HG03378 (cell line): ENCODE results near the gene ALG14.

ENCODE experiments used
- ATAC-seq: cut with Tn5 transposase; IDR thresholded peaks from one replicate; pipeline ENCODE4 v1.9.1; 2021; ENCODE audit warnings: mild to moderate bottlenecking, moderate library complexity; ENCODE audit not compliant: unreplicated experiment

Gene ALG14

DNA sequence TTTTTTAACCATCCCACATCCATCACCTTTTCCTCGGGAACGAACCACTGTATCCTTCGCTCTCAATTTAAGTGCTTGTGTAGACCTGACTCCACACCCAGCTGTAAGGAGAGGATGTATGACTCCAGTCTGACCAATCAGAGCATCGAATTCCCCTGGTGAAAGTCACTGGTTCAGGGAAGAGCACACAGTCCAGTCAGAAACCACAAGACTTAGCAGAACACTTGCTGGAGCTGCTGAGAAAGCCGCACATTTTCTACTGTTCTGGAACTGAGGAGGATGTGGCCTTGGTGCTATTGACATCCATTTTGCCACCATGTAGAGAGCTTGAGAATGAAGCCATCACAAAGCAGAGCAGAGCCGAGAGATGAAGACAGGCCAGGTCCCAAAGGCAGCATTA, 86.0 kb downstream of the ALG14 start:
- no peak for ATAC-seq

DNA sequence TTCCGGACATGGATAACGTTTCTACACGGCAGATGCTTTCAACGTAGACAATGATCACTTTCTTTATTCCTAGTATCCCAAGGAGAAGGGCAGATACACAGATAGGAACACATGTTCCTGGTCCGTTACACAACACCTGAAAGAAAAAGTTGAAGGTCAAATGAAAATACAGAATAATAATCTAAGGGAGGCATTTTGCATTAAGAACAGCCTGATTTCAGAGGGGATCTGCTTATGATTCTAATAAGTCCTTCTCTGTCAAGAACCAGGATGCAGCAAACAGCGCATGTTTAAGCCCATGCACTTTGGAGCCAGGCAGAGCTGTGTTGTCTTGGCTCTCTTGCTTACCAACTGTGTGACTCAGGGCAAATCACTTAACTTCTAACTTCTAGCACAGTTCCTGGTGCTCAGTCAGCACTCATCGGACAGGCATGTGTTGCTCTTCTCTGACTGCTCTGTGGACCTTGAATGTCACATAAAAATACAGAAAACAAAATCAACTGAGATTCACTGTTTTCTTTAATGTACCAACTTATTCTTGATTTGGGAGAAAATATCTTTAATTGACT, 89.5 kb downstream of the ALG14 start:
- ATAC-seq: no peak

DNA sequence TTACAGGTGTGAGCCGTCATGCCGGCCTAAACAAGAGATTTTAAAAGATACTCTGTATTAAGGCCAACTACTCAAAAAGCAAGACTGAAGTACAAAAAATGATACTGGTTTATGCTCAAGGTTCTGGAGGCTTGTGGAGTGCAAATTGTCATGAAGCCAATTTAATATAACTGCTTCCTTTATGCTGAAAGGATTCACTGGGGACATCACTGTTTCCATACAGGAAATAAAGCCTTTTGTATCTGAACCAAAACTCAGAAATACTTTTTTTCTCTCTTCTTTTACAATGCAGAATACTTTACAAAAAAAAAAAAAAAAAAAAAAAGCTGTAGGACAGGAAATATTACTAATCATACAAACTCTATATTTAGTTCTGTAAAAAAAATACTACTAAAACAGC, 90.4 kb downstream of the ALG14 start:
- ATAC-seq: no peak

DNA sequence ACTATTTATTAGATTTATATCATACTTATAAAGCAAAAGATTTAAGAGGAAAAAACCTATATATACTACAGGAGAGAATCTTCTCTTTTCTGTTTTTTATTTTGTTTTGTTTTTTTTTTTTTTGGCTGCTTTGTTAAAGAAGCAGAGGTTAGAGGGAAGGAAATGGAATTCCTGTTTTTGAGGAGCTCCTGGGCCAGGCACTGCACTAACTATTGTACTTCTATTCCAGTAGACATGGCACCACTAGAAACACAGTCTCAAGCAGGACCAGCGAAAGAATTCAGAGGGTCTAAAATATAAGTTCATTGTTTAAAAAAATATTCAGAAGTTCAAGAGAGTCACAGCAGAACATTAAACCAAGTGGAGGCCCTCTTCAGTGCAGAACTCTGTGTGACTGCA, 91.2 kb downstream of the ALG14 start:
- no peak for ATAC-seq

DNA sequence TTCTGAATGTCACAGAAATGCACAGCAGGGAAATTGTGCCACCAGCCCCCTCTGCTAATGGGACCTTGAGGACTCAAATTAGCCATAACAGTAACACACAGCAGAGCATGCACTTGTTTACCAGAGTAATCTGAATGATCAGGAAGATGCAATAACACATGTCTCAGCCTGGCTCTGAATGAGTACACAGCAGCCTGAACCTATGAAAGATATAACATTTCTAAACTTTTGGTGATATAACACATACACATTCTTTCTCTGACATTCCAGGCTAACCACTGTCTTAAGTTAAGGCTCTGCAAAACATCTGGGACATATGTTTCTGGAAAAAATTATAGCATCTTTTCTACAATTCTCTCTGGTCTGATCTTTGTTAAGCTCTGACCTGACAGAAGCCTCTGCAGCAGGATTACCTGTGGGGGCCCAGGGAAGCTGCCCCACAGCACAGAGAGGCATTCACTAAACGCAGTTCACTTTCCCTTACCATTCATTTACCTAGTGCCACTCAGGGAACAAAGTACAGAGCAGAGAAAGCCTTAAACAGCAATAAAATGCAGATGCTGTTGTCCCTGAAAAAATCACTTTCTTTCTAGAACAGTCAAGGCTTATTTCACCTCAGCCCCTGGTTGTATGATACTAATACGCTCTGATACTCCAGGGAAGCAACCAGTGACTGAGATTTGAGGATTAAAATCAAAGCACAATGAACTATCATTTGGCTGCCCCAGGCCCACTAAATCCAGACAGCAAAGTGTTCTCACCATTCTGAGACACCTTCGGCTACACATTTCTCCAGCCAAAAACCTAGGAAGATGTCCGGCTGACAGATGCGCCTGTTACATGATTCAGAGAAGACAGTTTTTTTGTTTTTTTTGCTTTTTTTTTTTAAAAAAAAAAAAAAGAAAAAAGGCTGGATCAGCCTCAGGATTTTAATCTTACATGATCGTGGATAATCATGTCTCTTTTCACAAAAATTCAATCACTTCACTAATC, 91.9 kb downstream of the ALG14 start:
- ATAC-seq: no peak

DNA sequence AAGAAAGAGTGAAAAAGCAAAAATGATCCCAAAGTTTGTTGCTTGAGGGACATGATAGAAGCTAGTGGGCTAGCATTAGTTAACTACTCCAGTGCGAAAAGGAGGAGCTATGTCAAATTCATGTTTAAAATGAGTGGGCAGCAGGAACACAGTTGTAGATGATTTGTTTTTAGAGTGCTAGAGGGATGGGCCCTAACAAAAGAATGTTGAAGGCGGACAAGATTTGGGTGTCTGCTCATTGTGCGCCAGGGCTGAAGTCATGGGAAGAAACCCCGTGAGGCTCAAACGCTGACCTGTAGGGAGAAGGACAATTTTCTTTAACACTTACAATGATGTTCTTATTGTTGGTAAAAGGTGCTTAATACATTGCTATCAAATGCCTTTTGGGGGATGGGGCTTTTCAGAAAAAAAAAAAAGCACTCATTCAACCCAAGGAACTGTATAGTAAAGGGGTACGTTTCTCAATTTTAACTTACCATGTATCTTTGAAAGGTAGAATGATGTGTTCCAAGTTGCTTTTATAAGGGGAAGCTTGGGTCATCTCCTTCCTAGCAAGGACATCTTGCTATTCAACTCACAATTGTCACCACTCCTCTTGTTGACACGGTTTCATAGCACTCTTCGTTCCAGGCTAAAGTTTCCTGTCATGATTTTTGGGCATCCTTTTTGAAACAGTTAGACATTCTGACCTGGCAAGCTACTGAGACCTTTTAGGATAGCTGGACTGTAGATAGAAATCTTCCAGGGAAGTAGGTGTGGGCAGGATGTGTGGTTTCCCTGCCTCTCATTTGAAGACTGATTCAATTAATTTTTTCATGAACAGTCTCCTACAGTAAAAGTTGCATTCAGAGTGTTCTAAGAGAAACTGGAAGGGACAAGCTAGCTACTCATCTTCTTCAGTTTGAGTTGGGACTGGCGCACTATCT, 92.8 kb downstream of the ALG14 start:
- no peak for ATAC-seq

DNA sequence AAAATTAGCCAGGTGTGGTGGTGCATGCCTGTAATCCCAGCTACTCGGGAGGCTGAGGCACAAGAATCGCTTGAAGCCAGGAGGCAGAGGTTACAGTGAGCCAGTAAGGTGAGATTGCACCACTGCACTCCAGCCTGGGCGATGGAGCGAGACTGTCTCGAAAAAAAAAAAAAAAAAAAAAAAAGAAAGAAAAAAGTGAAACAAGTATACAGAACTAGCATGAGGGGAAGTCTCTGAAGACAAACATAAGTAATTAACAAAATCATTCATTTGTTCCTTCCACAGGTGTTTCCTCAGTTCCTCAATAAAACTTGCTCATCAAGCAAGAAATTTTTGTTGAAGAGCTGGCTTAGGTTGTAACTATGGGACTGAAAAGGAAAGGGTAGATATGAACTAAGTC, 93.6 kb downstream of the ALG14 start:
- ATAC-seq: no peak

DNA sequence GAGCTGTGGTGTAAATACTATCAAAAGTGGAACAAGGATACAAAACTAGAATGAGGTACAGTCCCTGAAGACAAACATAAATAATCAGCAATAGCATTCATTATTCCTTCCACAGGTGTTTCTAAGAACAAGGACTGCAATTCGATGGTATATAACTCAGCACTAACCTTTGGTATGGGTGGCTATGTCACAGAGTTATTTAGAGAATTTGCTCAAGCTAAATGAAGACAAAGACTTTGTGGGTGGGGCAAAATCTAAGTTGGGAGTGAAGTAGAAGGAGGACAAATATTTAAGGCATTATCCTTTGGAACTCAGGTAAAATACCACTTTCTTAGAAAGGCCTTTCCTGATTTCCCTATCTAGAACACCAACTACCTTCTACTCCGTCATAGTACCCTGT, 94.3 kb downstream of the ALG14 start:
- no peak for ATAC-seq

DNA sequence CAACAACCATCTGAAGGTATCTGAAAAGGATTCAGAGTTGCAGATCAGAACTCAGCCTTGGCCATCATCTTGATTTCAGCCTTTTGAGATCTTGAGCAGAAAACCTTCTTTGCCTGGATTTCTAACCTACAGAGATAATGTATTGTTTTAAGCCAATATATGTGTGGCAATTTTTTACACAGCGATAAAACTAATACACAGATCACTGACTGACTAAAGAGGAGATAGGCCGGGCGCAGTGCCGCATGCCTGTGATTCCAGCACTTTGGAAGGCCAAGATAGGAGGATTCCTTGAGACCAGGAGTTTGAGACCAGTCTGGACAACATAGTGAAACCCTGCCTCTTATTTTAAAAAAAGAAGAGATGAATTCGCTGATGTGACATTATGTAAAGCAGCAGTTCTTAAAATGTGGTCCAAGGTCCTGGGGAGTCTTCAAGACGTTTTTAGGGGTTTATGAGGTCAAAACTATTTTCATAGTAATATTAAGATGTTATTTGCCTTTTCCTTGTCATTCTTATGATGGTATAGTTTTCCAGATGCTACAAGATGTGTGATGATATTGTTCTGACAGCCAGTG, 95.7 kb downstream of the ALG14 start:
- ATAC-seq: no peak

DNA sequence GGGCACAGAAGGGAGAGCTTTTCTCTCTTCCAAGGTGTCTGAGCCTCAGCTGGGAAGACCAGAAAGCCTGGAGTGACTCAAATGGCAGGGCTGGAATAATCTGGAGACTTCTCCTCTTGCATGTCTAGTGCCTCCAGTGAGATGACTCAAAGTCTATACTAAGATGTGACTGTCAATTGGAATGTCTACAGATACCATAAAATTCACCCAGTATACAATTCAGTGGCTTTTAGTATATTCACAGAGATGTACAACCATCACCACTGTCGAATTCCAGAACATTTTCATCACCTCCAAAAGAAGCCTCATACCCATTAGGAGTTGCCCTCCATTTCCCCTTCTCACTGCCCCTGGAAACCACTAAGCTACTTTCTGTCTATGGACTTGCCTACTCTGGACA, 97.9 kb downstream of the ALG14 start:
- ATAC-seq: no peak

DNA sequence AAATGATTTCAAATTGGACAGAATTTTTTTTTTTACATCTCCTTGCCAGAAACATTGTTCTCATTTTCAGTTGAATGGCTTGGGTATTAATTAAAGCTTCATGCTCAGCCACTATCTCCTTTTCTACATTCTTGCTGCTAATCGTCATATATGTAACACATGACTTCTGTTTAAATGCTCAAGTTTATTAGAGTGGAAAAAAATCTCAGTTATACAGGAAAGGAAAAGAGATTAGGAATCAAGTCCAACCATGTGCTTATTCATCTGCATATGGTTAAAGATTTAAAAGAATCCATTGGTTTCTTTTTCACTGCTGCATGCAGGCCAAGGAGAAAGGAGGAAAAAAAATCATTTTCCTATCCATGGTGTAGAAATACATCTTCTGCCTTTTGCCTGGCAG, 98.5 kb downstream of the ALG14 start:
- ATAC-seq: no peak

DNA sequence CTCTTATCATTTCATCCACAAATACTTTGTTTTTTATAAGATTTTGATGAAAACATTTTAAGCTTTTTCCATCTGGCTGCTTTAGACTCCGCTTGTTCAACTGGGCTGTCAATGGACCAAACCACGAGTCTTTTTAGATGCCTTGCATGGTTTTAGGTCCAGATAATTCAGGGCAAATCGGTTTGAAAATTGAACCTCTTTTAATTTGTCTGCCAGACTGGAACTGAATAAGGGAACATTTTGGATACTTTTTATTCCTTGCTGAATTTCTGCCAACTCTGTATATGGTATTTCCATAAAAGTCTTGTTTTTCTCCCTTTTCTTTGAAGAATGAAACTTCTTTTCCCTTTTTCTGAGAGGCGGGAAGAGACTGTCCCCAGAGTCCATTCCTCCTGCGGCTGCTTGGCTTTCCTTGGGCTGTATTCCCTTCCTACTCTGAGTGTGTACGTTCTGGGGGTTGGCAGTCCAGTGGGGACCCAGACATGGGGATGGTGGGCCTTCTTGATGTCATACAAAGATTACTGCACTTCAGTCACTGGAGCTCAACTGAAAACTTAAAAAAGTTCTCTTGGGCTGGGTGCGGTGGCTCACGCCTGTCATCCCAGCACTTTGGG, 99.3 kb downstream of the ALG14 start:
- no peak for ATAC-seq

DNA sequence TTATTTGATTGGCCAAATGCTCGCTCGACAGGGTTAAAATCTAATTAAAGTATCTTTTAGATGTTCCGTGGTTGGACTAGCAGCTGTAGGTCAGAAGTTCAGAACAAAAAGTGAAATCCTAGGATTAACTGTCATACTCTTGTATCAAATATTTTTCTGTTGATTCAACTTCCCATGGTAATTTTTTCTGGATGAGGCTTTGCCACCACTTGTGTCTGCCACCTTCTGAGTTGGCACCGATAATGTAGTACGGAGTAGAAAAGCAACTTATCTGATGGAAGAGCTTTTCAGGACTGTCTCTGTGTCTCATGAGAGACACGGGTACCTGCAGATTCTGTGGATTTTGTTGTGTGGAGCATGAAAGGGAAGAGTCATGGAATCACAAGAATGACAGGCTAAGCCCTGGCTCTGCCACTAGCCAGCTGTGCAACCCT, 101.2 kb downstream of the ALG14 start:
- no peak for ATAC-seq

DNA sequence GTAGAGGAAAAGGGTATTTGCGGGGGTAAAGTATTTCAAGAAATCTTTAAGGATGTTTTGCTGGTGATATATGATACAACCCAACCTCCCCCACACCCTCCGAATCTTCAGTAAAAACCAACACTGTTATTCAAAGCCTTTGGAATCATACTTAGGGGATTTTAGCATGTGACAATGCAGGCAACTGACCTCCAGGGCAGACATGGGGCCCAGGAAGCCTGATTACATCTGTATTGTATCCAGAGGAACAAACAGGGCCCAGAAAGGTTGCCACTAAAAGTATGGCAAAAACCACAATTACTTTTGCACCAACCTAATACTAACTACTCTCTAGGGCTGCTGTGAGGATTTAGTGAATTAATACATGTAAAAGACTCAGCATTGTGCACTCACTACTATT, 102.0 kb downstream of the ALG14 start:
- no peak for ATAC-seq

DNA sequence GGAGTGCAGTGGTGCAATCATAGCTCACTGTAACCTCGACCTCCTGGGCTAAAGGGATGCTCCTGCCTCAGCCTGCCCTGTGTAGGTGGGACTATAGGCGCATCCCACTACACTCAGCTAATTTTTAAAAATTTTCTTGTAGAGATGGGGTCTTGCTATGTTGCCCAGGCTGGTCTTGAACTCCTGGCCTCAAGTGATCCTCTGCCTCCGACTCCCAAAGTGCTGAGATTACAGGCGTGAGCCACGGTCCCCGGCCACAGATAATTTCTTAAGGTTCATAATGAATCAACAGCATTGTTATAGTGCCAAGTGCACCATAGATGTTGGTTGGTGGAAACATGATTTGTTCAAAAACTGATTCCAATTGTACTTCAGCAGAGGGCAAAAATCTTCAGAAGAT, 103.6 kb downstream of the ALG14 start:
- no peak for ATAC-seq

DNA sequence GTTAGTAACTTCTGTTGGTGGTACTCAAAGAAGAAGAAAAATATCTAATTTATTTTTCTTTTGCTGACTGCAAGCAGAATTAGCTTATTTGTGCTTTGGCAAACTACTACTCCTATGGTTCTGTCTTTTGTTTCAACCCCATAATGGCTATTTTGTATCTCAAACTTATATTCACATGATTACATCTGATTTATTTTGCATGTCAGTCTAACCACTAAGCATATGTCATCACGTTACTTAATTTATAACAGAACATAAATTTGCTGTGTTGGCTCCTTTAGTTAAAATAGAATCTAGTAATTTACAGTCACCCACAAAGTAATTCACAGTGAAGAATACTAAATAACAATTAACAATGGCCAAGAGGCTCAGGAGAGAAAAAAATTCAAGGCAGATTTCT, 106.7 kb downstream of the ALG14 start:
- no peak for ATAC-seq

DNA sequence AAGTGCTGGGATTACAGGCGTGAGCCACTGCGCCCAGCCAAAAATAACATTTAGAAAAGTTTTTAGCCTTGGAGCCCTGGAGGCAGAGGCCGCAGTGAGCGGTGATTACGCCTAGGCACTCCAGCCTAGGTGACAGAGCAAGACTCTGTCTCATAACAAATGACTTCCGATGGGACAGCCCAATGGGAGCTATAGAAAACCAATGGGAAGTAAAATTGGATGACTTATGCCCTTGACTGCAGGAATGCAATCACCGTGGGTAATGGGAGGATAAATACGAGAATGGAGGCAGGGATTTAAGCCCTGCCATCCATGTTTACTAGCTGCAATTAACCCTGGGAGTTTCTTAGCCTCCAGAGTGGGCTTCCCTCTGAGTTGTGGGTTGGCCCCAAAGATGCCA, 108.9 kb downstream of the ALG14 start:
- ATAC-seq: no peak

DNA sequence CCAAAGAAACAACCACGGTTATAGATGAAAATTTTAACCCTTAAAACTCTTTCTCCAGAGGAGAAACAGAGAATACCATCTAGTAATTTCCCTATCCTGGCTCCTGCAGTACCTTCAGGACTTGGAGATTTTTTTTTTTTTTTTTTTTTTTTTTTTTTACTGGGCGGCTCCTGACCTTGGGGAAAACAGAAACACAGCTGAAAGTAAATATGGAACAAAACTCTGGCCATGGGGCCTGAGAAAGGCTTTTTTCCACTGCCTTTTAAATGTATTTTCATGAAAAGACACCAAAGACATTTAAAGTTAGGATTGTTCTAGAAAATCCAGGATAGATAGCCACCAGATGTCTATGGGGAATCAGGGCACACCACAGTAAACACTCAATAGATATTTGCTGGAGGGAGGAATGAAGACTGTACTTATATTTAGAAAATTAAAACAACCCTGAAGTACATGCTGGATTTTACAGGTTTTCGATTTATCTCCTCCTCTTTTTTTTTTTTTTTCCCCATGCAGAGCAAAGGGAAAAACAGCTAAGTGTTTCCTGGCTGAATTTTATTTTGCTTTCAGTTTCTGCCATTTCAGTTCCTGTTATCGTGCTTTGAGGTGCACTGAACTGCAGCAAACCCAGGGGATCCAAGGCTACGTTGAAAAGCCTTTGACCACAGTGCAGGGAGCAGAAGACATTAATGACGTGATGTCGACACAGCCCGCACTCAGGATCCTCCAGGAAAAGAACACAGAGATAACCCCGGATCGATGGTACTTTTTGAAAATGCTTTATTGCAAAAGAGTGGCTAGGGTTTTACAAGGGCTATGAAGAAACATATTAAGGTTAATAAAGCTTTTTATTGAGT, 110.1 kb downstream of the ALG14 start:
- peak; percentile 97 for ATAC-seq

DNA sequence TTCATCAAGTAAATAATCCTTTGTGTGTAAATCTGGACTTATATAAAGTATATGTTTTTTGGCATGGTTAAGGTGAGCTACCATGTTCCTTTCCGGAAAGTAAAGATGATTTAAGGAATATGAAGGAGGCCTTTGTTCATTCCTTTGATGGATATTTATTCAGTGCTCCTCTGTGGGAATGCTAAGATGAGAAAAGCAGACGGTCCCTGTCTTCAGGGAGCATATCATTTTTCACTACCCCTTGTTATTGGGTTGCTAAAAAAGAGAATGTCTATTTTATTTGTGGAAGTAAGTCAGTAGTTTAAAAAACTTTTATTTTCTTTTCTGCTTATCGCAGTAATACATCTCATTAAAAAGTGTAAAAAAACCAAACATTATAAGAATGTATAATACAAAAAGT, 110.8 kb downstream of the ALG14 start:
- no peak for ATAC-seq

DNA sequence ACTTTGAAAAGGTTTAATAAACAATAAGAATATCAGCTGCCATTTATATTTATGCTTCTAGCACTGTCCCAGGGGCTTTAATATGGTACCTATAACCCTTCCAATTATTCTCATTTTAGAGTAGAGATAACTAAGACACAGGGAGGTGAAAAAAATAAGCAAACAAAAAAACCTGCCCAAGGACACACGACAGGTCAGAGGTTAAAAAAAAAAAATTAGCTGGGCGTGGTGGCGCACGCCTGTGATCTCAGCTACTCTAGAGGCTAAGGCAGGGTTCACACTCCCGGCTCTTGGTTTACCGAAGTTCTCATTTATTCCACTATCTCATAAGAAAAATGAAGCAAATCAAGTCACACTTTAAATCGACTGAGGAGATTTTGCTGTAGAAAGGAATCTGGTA, 111.2 kb downstream of the ALG14 start:
- no peak for ATAC-seq
